HCT116 (cell line): ENCODE data around the gene CNPPD1. TPM values are rescaled to one million over a fixed set of nuclear protein-coding genes. Genes with fewer than 3 reads are reported as not detected.

ENCODE experiments used
- ATAC-seq: fragments of 200-7000 bp; cut with Tn5 transposase; 2 replicates; pipeline ENCODE4 v1.9.1; 2020; ENCODE audit warnings: mild to moderate bottlenecking, moderate library complexity
- BruUV-seq: library from RNA; stranded (reverse); fragments of 400-500 nt; replicated peaks from 2 replicates; lab custom pipeline; 2021; lab: Mats Ljungman, UMichigan
- CTCF ChIA-PET: fragments of 300-600 bp; sonication (Branson Sonifier 250); formaldehyde crosslinking; loops from one replicate; lab custom pipeline; 2021; ENCODE audit warnings: antibody characterized with exemption; lab: Charles Lee
- POLR2A ChIA-PET: fragments of 300-600, 350-600 bp; sonication (Branson Sonifier 250); formaldehyde crosslinking; loops from one replicate; lab custom pipeline; 2021; ENCODE audit warnings: antibody characterized with exemption; lab: Charles Lee
- RAD21 ChIA-PET, 2 experiments: fragments of 300-600 bp; sonication (Branson Sonifier 250); formaldehyde crosslinking; loops; one replicate each; lab custom pipeline; 2023; ENCODE audit warnings: low total read pairs in 2 of 2; ENCODE audit not compliant: uncharacterized antibody in 2 of 2, unreplicated experiment in 2 of 2, low non-redundant PET in 1 of 2; lab: Charles Lee
- DNase-seq: peaks from one replicate; pipeline ENCODE4 v3.0.0-alpha.2; 2010; ENCODE audit warnings: low read depth, low spot score
- H2AFZ ChIP-seq: fragments of 200-600 bp; shearing (Covaris generic), sonication (generic); 2 replicates; pipeline ENCODE4 v1.6.1; 2017; ENCODE audit warnings: low read depth, mixed run types, mixed read lengths, antibody characterized with exemption, low read length; ENCODE audit not compliant: poor library complexity, severe bottlenecking
- H3K27ac ChIP-seq: 2 replicates; pipeline ENCODE4 v1.5.1; 2012; ENCODE audit warnings: low read depth, low read length
- H3K27me3 ChIP-seq: fragments of 200-600 bp; sonication (generic); 2 replicates; pipeline ENCODE4 v1.6.1; 2016; ENCODE audit warnings: mixed run types, low read length, mixed read lengths; ENCODE audit not compliant: insufficient read depth
- H3K36me3 ChIP-seq, 2 experiments: fragments of 200-500 bp in 1 of 2; fragments of 200-600 bp in 1 of 2; sonication (Bioruptor generic) in 1 of 2; sonication (generic) in 1 of 2; 2 replicates each; pipeline versions ENCODE4 v1.5.1 to v1.6.1; 2014 to 2016; ENCODE audit warnings: low read length in 2 of 2, inconsistent platforms in 1 of 2, mixed read lengths in 1 of 2, mixed run types in 1 of 2; ENCODE audit not compliant: insufficient read depth in 2 of 2, control insufficient read depth in 1 of 2
- H3K4me1 ChIP-seq, 2 experiments: fragments of 200-600 bp in 1 of 2; sonication (generic) in 1 of 2; 2 replicates each; pipeline versions ENCODE4 v1.5.1 to v1.6.1; 2012 to 2017; ENCODE audit warnings: low read length in 2 of 2, inconsistent platforms in 1 of 2, mild to moderate bottlenecking in 1 of 2, mixed read lengths in 1 of 2, mixed run types in 1 of 2, moderate library complexity in 1 of 2; ENCODE audit not compliant: insufficient read depth in 2 of 2, control insufficient read depth in 1 of 2
- H3K4me2 ChIP-seq: fragments of 200-600 bp; sonication (generic); 2 replicates; pipeline ENCODE4 v1.6.1; 2017; ENCODE audit warnings: mixed run types, low read length, mixed read lengths
- H3K4me3 ChIP-seq, 2 experiments: fragments of 200-600 bp in 1 of 2; sonication (generic) in 1 of 2; replicated peaks in 1 of 2; 2 replicates each; pipeline ENCODE4 v1.5.1; 2011 to 2016; ENCODE audit warnings: low read length in 2 of 2, control low read depth in 1 of 2, low read depth in 1 of 2, mild to moderate bottlenecking in 1 of 2, mixed read lengths in 1 of 2, mixed run types in 1 of 2
- H3K79me2 ChIP-seq: fragments of 200-600 bp; sonication (generic); 2 replicates; pipeline ENCODE4 v1.6.1; 2017; ENCODE audit warnings: mild to moderate bottlenecking, mixed run types, low read length, moderate library complexity, mixed read lengths; ENCODE audit not compliant: insufficient read depth
- H3K9ac ChIP-seq: fragments of 200-600 bp; sonication (generic); 2 replicates; pipeline ENCODE4 v1.6.1; 2016; ENCODE audit warnings: low read length, mixed read lengths
- H3K9me2 ChIP-seq: fragments of 200-600 bp; sonication (generic), shearing (Covaris generic); 2 replicates; pipeline ENCODE4 v1.6.1; 2017; ENCODE audit warnings: mixed run types, mild to moderate bottlenecking, moderate library complexity; ENCODE audit not compliant: insufficient read depth
- H3K9me3 ChIP-seq, 2 experiments: fragments of 200-500 bp in 1 of 2; fragments of 200-600 bp in 1 of 2; sonication (Bioruptor generic) in 1 of 2; sonication (generic) in 1 of 2; 2 replicates each; pipeline ENCODE4 v1.6.1; 2014 to 2017; ENCODE audit warnings: low read length in 2 of 2, mixed read lengths in 2 of 2, inconsistent platforms in 1 of 2, low read depth in 1 of 2, mild to moderate bottlenecking in 1 of 2, mixed run types in 1 of 2, moderate library complexity in 1 of 2; ENCODE audit not compliant: control insufficient read depth in 1 of 2, insufficient read depth in 1 of 2
- H4K20me1 ChIP-seq: fragments of 200-600 bp; sonication (generic), shearing (Covaris generic); 2 replicates; pipeline ENCODE4 v1.6.1; 2017; ENCODE audit warnings: mixed run types, mild to moderate bottlenecking, moderate library complexity; ENCODE audit not compliant: insufficient read depth
- ELF1 ChIP-seq: IDR thresholded peaks from 2 replicates; pipeline ENCODE4 v1.6.1; 2012; ENCODE audit warnings: low read depth, borderline replicate concordance
- EZH2 ChIP-seq: fragments of 200-600 bp; sonication (generic); IDR thresholded peaks from 2 replicates; pipeline ENCODE4 v1.6.1; 2017; ENCODE audit warnings: antibody characterized with exemption, mixed run types
- EZH2phosphoT487 ChIP-seq: fragments of 200-600 bp; IDR thresholded peaks from 2 replicates; pipeline ENCODE4 v1.6.1; 2018; ENCODE audit warnings: antibody characterized with exemption, borderline replicate concordance
- JUND ChIP-seq: IDR thresholded peaks from 2 replicates; pipeline ENCODE4 v1.6.1; 2012
- MAX ChIP-seq: IDR thresholded peaks from 2 replicates; pipeline ENCODE4 v1.6.1; 2012
- POLR2A ChIP-seq: IDR thresholded peaks from 2 replicates; pipeline ENCODE4 v1.7.0; 2011; ENCODE audit warnings: borderline replicate concordance; ENCODE audit not compliant: insufficient read depth, insufficient read length; ENCODE audit errors: extremely low read depth
- POLR2AphosphoS5 ChIP-seq: IDR thresholded peaks from 2 replicates; pipeline ENCODE4 v1.6.1; 2011; ENCODE audit warnings: mild to moderate bottlenecking, low read depth, low read length, moderate library complexity
- RAD21 ChIP-seq: IDR thresholded peaks from 2 replicates; pipeline ENCODE4 v1.6.1; 2012; ENCODE audit warnings: low read depth, mild to moderate bottlenecking
- SIN3A ChIP-seq: IDR thresholded peaks from 2 replicates; pipeline ENCODE4 v1.6.1; 2012; ENCODE audit warnings: low read depth
- SP1 ChIP-seq: IDR thresholded peaks from 2 replicates; pipeline ENCODE4 v1.6.1; 2012; ENCODE audit warnings: low read depth
- TCF7L2 ChIP-seq: IDR thresholded peaks from 2 replicates; pipeline ENCODE4 v1.7.0; 2011; ENCODE audit warnings: borderline replicate concordance, inconsistent platforms; ENCODE audit not compliant: insufficient read depth, insufficient read length; ENCODE audit errors: extremely low read depth
- ZNF274 ChIP-seq: fragments of 200-500 bp; sonication (Bioruptor generic); IDR thresholded peaks from 2 replicates; pipeline ENCODE4 v1.6.1; 2014; ENCODE audit warnings: mild to moderate bottlenecking, low read depth, low read length, inconsistent platforms
- intact Hi-C: fragments of 100-400 bp; cut with micrococcal nuclease; formaldehyde crosslinking; loops from 2 replicates; pipeline ENCODE4 v1.10.0; 2022
- total RNA-seq: library from RNA; stranded (reverse); gene quantifications from one replicate; pipeline ENCODE4 v1.2.1, GENCODE V29; 2021; ENCODE audit not compliant: unreplicated experiment

Gene CNPPD1
- total RNA-seq, 1 experiment from 2014 or later = 41.9 TPM

GRCh38 chr2:219128396-219128795 is 48.3 kb downstream of the CNPPD1 start:
- intact Hi-C loops = no loop called here
- Histone ChIP-seq H3K9me2 (no peaks in the 10 kb centered on the region), H3K4me3 (no peak overlapping the region), H4K20me1 (no peaks in the 10 kb centered on the region), H3K9me3 (no peaks in the 10 kb centered on the region), H3K36me3 (no peaks in the 10 kb centered on the region), H3K27me3 (no peaks in the 10 kb centered on the region; the same call in 1 of the 2 replicates), H3K9ac (no peak overlapping the region), H3K4me1 (peaks cover 22 to 27% of the 10 kb centered on the region in 2 experiments), H3K4me2 (no peak overlapping the region), H3K79me2 (no peaks in the 10 kb centered on the region), H3K27ac (no peak overlapping the region), H2AFZ (no peak overlapping the region)
- ChIA-PET RAD21 (no interaction called here), POLR2A (no interaction called here), CTCF (interaction anchor here (1.4 to 1.7 kb wide), 2 partner anchors 9 to 99 kb away, joined by 4 to 7 read pairs; no protein-coding TSS in a partner anchor)
- DNase-seq (no peak), ATAC-seq (no peak)
- no TSS peak for BruUV-seq
- TF ChIP-seq ZNF274 (no peak), POLR2AphosphoS5 (no peak), EZH2 (no peak), SIN3A (no peak), EZH2phosphoT487 (no peak), SP1 (no peak)

GRCh38 chr2:219127037-219127635 is 49.6 kb downstream of the CNPPD1 start:
- intact Hi-C loops = no loop called here
- H2AFZ ChIP-seq = no peak overlapping the region
- no peak overlapping the region for H3K9ac ChIP-seq
- no peaks in the 10 kb centered on the region for H4K20me1 ChIP-seq
- ChIA-PET CTCF (interaction anchor here (1.7 kb wide), 1 partner anchor 8 kb away, joined by 7 read pairs; no protein-coding TSS in a partner anchor), POLR2A (no interaction called here), RAD21 (no interaction called here)
- TF ChIP-seq TCF7L2 = no peak
- no peak for TF ChIP-seq JUND
- no peak for TF ChIP-seq RAD21
- no peak for TF ChIP-seq POLR2A
- TF ChIP-seq MAX = no peak
- TF ChIP-seq ELF1 = no peak
- TF ChIP-seq ZNF274 = no peak
- H3K9me2 ChIP-seq = no peaks in the 10 kb centered on the region
- no peak overlapping the region for H3K4me3 ChIP-seq
- H3K27ac ChIP-seq = no peak overlapping the region
- ATAC-seq (no peak), DNase-seq (no peak)
- H3K4me1 ChIP-seq = peaks cover 22 to 27% of the 10 kb centered on the region in 2 experiments
- H3K4me2 ChIP-seq = no peak overlapping the region
- H3K36me3 ChIP-seq = no peaks in the 10 kb centered on the region
- no peaks in the 10 kb centered on the region for H3K9me3 ChIP-seq
- H3K27me3 ChIP-seq = no peaks in the 10 kb centered on the region; the same call in 1 of the 2 replicates
- H3K79me2 ChIP-seq = no peaks in the 10 kb centered on the region
- no TSS peak for BruUV-seq
